HepG2 (cell line): ENCODE results near the gene RBM5. TPM values are rescaled to one million over a fixed set of nuclear protein-coding genes. Genes with fewer than 3 reads are reported as not detected.

Experiments used
- BRD4 ChIP-seq: sonication (generic); formaldehyde crosslinking; IDR thresholded peaks from 2 replicates; pipeline ENCODE4 v1.4.0; 2020; ENCODE audit warnings: missing genetic modification reagents
- ERF ChIP-seq: IDR thresholded peaks from 2 replicates; pipeline ENCODE4 v1.6.1; 2018; ENCODE audit warnings: missing biosample characterization, missing genetic modification reagents
- HDAC2 ChIP-seq: sonication (generic); formaldehyde crosslinking; IDR thresholded peaks from 2 replicates; pipeline ENCODE4 v1.4.0; 2020; ENCODE audit warnings: missing genetic modification reagents
- HHEX ChIP-seq: IDR thresholded peaks from 2 replicates; pipeline ENCODE4 v1.6.1; 2016; ENCODE audit warnings: control low read depth
- HNRNPUL1 ChIP-seq: fragments of 200-400 bp; formaldehyde crosslinking; IDR thresholded peaks from 2 replicates; pipeline ENCODE4 v1.6.1; 2017; ENCODE audit warnings: low read depth, mild to moderate bottlenecking, low read length, moderate library complexity
- IRF2 ChIP-seq: IDR thresholded peaks from 2 replicates; pipeline ENCODE4 v1.6.1; 2018; ENCODE audit warnings: missing genetic modification reagents, missing compliant biosample characterization
- KDM1A ChIP-seq: IDR thresholded peaks from 2 replicates; pipeline ENCODE4 v1.6.1; 2016; ENCODE audit warnings: missing compliant biosample characterization
- KLF16 ChIP-seq, 2 experiments: sonication (generic) in 1 of 2; formaldehyde crosslinking in 1 of 2; IDR thresholded peaks; 2 replicates each; pipeline versions ENCODE4 v1.6.1 to v1.8.0; 2016 to 2023; ENCODE audit warnings: missing genetic modification reagents in 2 of 2, missing compliant biosample characterization in 1 of 2
- LCORL ChIP-seq, 2 experiments: fragments of 450-650 bp in 1 of 2; sonication (generic) in 1 of 2; formaldehyde crosslinking in 1 of 2; IDR thresholded peaks; 2 replicates each; pipeline versions ENCODE4 v1.5.0 to v1.6.1; 2017 to 2020; ENCODE audit warnings: antibody characterized with exemption in 1 of 2, missing genetic modification reagents in 1 of 2
- PAWR ChIP-seq: sonication (generic); formaldehyde crosslinking; IDR thresholded peaks from 2 replicates; pipeline ENCODE4 v1.4.0; 2020; ENCODE audit warnings: missing genetic modification reagents, mild to moderate bottlenecking, borderline replicate concordance
- TBX3 ChIP-seq: fragments of 450-650 bp; IDR thresholded peaks from 2 replicates; pipeline ENCODE4 v1.6.1; 2017; ENCODE audit warnings: antibody characterized with exemption, mild to moderate bottlenecking, inconsistent platforms, borderline replicate concordance
- ZFAT ChIP-seq: sonication (generic); formaldehyde crosslinking; conservative IDR thresholded peaks from 2 replicates; pipeline ENCODE4 v1.8.1; 2023; ENCODE audit warnings: missing genetic modification reagents, inconsistent platforms
- ZNF17 ChIP-seq: sonication (generic); formaldehyde crosslinking; IDR thresholded peaks from 2 replicates; pipeline ENCODE4 v1.5.0; 2020; ENCODE audit warnings: mild to moderate bottlenecking, missing genetic modification reagents
- ZNF839 ChIP-seq: sonication (generic); formaldehyde crosslinking; IDR thresholded peaks from 2 replicates; pipeline ENCODE4 v1.4.0; 2020; ENCODE audit warnings: missing genetic modification reagents, mild to moderate bottlenecking, borderline replicate concordance
- ZNF883 ChIP-seq: sonication (generic); formaldehyde crosslinking; IDR thresholded peaks from 2 replicates; pipeline ENCODE4 v1.5.1; 2020; ENCODE audit warnings: mild to moderate bottlenecking, missing genetic modification reagents; ENCODE audit errors: not compliant biosample characterization
- ZSCAN12 ChIP-seq: sonication (generic); formaldehyde crosslinking; IDR thresholded peaks from 2 replicates; pipeline ENCODE4 v1.9.0; 2021; ENCODE audit warnings: mild to moderate bottlenecking, missing genetic modification reagents
- ZXDC ChIP-seq: sonication (generic); formaldehyde crosslinking; IDR thresholded peaks from 2 replicates; pipeline ENCODE4 v1.5.0; 2020; ENCODE audit warnings: mild to moderate bottlenecking, missing genetic modification reagents
- polyA plus RNA-seq, 8 experiments: library from polyadenylated mRNA; depleted of rRNA in 3 of 8; stranded (reverse) in 7 of 8; unstranded in 1 of 8; fragments of >200 nt; fragmentation: Illumina TruSeq in 4 of 8; extraction: Trizol in 4 of 8; gene quantifications; 2 replicates each; pipeline versions ENCODE4 v1.2.1 to v1.2.3, GENCODE V29; 2011 to 2016; ENCODE audit warnings: low read depth in 4 of 8, missing spikeins in 1 of 8, mixed read lengths in 1 of 8; ENCODE audit not compliant: insufficient read depth in 1 of 8
- total RNA-seq, 5 experiments: library from RNA; depleted of rRNA; stranded (reverse); fragments of >200 nt; fragmentation: Illumina TruSeq; extraction: Trizol; gene quantifications; 2 replicates each; pipeline ENCODE4 v1.2.3, GENCODE V29; 2016; ENCODE audit warnings: low read depth in 1 of 5
- TF ChIP-seq, protein P1 (sequence below): sonication (generic); formaldehyde crosslinking; IDR thresholded peaks from 2 replicates; pipeline ENCODE4 v1.5.0; 2020; ENCODE audit warnings: mild to moderate bottlenecking, missing genetic modification reagents
- TF ChIP-seq, protein P2 (sequence below): conservative IDR thresholded peaks from 2 replicates; pipeline ENCODE4 v1.6.1; 2018; ENCODE audit warnings: missing genetic modification reagents
- TF ChIP-seq, protein P3 (sequence below): sonication (generic); formaldehyde crosslinking; IDR thresholded peaks from 2 replicates; pipeline ENCODE4 v1.4.0; 2020; ENCODE audit warnings: missing genetic modification reagents, borderline replicate concordance

Gene RBM5
- total and polyA plus RNA-seq, 2 of the 13 experiments (the other 11 are each of a cell fraction or from before 2014, with no cell fraction given), result 106 to 204 TPM

DNA sequence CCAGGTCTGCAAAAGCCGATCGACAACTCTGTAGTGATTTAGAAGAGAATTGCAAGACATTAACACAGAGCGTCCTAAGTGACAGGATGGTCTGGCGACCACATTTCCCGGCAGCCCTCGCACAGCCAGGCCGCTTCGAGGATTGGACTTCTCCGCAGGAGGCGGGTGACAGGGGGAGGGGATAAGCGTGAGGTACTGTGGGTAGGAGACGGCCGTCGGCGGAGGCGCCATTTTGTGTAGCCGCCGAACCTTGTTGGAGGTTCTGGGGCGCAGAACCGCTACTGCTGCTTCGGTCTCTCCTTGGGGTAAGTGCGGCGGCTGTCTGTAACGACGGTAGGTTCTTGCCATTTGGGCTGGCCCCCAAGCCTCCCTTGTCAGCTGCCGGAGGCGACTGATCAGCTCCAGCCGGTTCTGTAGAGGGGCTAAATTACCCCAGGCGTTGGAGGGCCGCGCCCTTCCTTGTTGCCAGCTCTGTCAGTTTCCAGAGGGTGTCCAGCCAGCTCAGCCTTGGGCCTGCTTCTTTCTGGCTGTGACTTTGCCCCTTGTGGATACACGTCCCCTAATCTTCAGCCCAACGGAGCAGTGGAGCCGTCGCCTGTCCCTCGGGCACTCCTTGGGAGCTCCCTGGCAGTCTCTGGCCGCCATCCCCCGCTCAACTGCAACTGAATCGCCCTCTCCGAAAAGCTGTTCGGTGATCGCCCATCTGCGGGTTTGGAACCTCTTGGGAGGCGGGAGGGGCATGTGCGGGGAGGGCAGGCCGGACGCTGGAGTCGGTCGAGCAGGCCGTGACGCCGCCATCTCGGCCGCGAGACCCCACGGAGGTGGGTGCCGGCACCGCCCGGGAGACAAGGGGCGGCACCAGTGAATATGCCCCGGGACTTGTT lies at the start of gene RBM5 (continued):
- TF ChIP-seq LCORL (IDR thresholded peaks at IDR 0.05) (no peak), LCORL (CRISPR knock-in tag; IDR thresholded peaks at IDR 0.05) (peak; percentile 48; the same call in 1 of the 2 replicates), ZSCAN12 (CRISPR knock-in tag) (no peak), ZNF839 (CRISPR knock-in tag) (0 out of 2 replicates have a peak, but pooled peaks have one; percentile 55), HDAC2 (CRISPR knock-in tag) (peak; percentile 28; the same call in 1 of the 2 replicates), ZNF17 (CRISPR knock-in tag) (no peak), TBX3 (0 out of 2 replicates have a peak, but pooled peaks have one; percentile 9), ZNF883 (peak; percentile 43), KDM1A (no peak), BRD4 (CRISPR knock-in tag) (peak; percentile 84), ZXDC (CRISPR knock-in tag) (no peak), HNRNPUL1 (no peak), HHEX (0 out of 2 replicates have a peak, but pooled peaks have one; percentile 24), IRF2 (CRISPR knock-in tag) (peak; percentile 91; the same call in 1 of the 2 replicates), ZFAT (no peak), PAWR (no peak), KLF16 (CRISPR knock-in tag; IDR thresholded peaks at IDR 0.05) (peak in 1 of 2 experiments; percentile 39; a peak in 1 of 4 replicates), ERF (CRISPR knock-in tag) (peak; percentile 58; the same call in 1 of the 2 replicates)
- TF ChIP-seq, protein P1, sequence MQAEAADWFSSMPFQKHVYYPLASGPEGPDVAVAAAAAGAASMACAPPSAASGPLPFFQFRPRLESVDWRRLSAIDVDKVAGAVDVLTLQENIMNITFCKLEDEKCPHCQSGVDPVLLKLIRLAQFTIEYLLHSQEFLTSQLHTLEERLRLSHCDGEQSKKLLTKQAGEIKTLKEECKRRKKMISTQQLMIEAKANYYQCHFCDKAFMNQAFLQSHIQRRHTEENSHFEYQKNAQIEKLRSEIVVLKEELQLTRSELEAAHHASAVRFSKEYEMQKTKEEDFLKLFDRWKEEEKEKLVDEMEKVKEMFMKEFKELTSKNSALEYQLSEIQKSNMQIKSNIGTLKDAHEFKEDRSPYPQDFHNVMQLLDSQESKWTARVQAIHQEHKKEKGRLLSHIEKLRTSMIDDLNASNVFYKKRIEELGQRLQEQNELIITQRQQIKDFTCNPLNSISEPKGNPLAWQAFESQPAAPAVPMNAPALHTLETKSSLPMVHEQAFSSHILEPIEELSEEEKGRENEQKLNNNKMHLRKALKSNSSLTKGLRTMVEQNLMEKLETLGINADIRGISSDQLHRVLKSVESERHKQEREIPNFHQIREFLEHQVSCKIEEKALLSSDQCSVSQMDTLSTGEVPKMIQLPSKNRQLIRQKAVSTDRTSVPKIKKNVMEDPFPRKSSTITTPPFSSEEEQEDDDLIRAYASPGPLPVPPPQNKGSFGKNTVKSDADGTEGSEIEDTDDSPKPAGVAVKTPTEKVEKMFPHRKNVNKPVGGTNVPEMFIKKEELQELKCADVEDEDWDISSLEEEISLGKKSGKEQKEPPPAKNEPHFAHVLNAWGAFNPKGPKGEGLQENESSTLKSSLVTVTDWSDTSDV (CRISPR knock-in tag), result peak; percentile 61; the same call in 1 of the 2 replicates
- TF ChIP-seq, protein P2, sequence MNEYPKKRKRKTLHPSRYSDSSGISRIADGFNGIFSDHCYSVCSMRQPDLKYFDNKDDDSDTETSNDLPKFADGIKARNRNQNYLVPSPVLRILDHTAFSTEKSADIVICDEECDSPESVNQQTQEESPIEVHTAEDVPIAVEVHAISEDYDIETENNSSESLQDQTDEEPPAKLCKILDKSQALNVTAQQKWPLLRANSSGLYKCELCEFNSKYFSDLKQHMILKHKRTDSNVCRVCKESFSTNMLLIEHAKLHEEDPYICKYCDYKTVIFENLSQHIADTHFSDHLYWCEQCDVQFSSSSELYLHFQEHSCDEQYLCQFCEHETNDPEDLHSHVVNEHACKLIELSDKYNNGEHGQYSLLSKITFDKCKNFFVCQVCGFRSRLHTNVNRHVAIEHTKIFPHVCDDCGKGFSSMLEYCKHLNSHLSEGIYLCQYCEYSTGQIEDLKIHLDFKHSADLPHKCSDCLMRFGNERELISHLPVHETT, result no peak
- TF ChIP-seq, protein P3, sequence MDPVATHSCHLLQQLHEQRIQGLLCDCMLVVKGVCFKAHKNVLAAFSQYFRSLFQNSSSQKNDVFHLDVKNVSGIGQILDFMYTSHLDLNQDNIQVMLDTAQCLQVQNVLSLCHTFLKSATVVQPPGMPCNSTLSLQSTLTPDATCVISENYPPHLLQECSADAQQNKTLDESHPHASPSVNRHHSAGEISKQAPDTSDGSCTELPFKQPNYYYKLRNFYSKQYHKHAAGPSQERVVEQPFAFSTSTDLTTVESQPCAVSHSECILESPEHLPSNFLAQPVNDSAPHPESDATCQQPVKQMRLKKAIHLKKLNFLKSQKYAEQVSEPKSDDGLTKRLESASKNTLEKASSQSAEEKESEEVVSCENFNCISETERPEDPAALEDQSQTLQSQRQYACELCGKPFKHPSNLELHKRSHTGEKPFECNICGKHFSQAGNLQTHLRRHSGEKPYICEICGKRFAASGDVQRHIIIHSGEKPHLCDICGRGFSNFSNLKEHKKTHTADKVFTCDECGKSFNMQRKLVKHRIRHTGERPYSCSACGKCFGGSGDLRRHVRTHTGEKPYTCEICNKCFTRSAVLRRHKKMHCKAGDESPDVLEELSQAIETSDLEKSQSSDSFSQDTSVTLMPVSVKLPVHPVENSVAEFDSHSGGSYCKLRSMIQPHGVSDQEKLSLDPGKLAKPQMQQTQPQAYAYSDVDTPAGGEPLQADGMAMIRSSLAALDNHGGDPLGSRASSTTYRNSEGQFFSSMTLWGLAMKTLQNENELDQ, result no peak
